Suprapubic skin (tissue), 4 donors: ENCODE data around the gene SPATS2L. TPM values are rescaled to one million over a fixed set of nuclear protein-coding genes. Genes with fewer than 3 reads are reported as not detected.

ENCODE experiments used
- DNase-seq, 2 donors: peaks; one replicate each; pipeline ENCODE4 v3.0.0-alpha.2; 2019; ENCODE audit warnings: low spot score in 2 of 2
- H3K27ac ChIP-seq: fragments of 200-600 bp; sonication (generic); one replicate; pipeline ENCODE4 v1.5.1; 2019
- H3K27me3 ChIP-seq: fragments of 200-600 bp; sonication (generic); one replicate; pipeline ENCODE4 v1.5.1; 2019
- H3K36me3 ChIP-seq: fragments of 200-600 bp; sonication (generic); one replicate; pipeline ENCODE4 v1.5.1; 2019
- H3K4me1 ChIP-seq: fragments of 200-600 bp; sonication (generic); one replicate; pipeline ENCODE4 v1.5.1; 2019
- H3K4me3 ChIP-seq: fragments of 200-600 bp; sonication (generic); one replicate; pipeline ENCODE4 v1.5.1; 2019; ENCODE audit warnings: mild to moderate bottlenecking
- H3K9me3 ChIP-seq: fragments of 200-600 bp; sonication (generic); one replicate; pipeline ENCODE4 v1.5.1; 2019
- CTCF ChIP-seq, 2 donors: fragments of 200-600 bp in 1 of 2; fragments of 450-650 bp in 1 of 2; sonication (generic) in 1 of 2; IDR thresholded peaks; one replicate each; pipeline ENCODE4 v1.5.1; 2016 to 2019; ENCODE audit warnings: antibody characterized with exemption in 2 of 2, mild to moderate bottlenecking in 1 of 2, moderate library complexity in 1 of 2
- EP300 ChIP-seq: sonication (generic); formaldehyde crosslinking; IDR thresholded peaks from one replicate; pipeline ENCODE4 v1.6.1; 2017; ENCODE audit warnings: antibody characterized with exemption
- POLR2A ChIP-seq, 2 donors: fragments of 450-650 bp; IDR thresholded peaks; one replicate each; pipeline ENCODE4 v1.6.1; 2017; ENCODE audit warnings: antibody characterized with exemption in 2 of 2, mild to moderate bottlenecking in 2 of 2, moderate library complexity in 2 of 2
- POLR2AphosphoS5 ChIP-seq, 3 donors: sonication (generic); formaldehyde crosslinking; IDR thresholded peaks; one replicate each; pipeline ENCODE4 v1.6.1; 2017; ENCODE audit warnings: antibody characterized with exemption in 3 of 3
- WGBS: methylation state at CpG from one replicate; pipeline ENCODE4 v1.1.5; 2018; 5-methylcytosine and 5-hydroxymethylcytosine counted together
- total RNA-seq, 4 donors: library from RNA; depleted of rRNA; stranded (reverse); fragments of >200 nt; gene quantifications; one replicate each; pipeline ENCODE4 v1.1.0, GENCODE V29; 2016

Gene SPATS2L
- total RNA-seq, 4 donors from 2014 or later: 39.9 to 104 (median 57.7) TPM

DNA sequence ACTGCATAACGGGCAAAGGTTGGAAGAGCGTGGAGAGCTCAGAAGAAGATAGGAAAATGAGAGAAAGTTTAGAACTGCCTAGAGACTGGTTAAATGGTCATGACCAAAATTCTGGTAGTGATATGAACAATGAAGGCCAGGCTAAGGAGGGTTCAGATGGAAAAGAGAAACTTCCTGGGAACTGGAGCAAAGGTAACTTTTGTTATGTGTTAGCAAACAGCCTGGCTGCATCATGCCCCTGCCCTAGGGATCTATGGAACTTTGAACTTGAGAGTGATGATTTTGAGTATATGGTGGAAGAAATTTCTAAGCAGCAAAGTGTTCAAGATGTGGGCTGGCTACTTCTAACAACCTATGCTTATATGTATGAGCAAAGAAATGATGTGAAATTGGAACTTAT lies 44.4 kb upstream of the SPATS2L start:
- Histone ChIP-seq H3K36me3 (no peaks in the 10 kb centered on the region), H3K4me1 (no peaks in the 10 kb centered on the region), H3K27ac (no peak overlapping the region), H3K4me3 (no peak overlapping the region), H3K9me3 (no peaks in the 10 kb centered on the region), H3K27me3 (no peaks in the 10 kb centered on the region)
- TF ChIP-seq POLR2A (IDR thresholded peaks at IDR 0.05): no peak
- no peak for TF ChIP-seq EP300
- no peak for TF ChIP-seq POLR2AphosphoS5 (IDR thresholded peaks at IDR 0.05)
- TF ChIP-seq CTCF (IDR thresholded peaks at IDR 0.05): no peak
- 100% methylated on average over 2 of the region's 2 CpGs for WGBS
- DNase-seq: no peak

DNA sequence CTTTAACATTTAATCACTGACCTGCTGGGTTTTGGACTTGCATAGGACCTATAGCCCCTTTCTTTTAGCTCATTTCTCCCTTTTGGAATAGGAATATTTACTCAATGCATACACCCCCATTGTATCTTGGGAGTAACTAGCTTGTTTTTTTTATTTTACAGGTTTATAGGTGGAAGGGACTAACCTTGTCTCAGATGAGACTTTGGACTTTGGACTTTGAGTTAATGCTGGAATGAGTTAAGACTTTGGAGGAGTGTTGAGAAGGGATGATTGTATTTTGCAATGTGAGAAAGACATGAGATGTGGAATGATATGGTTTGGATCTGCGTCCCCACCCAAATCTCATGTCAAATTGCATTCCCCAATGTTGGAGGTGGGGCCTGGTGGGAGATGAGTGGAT lies 43.2 kb upstream of the SPATS2L start:
- no peak overlapping the region for H3K4me3 ChIP-seq
- DNase-seq: no peak
- no peak for TF ChIP-seq EP300
- no peak for TF ChIP-seq CTCF (IDR thresholded peaks at IDR 0.05)
- no peak for TF ChIP-seq POLR2A (IDR thresholded peaks at IDR 0.05)
- WGBS: 93% methylated on average over 1 of the region's 1 CpG
- H3K36me3 ChIP-seq: no peaks in the 10 kb centered on the region
- no peak overlapping the region for H3K27ac ChIP-seq
- no peaks in the 10 kb centered on the region for H3K4me1 ChIP-seq
- no peaks in the 10 kb centered on the region for H3K9me3 ChIP-seq
- H3K27me3 ChIP-seq: no peaks in the 10 kb centered on the region

- H3K9me3 ChIP-seq: no peaks in the 10 kb centered on the region
- TF ChIP-seq EP300: no peak
- TF ChIP-seq POLR2A (IDR thresholded peaks at IDR 0.05): no peak
- no peak for TF ChIP-seq CTCF (IDR thresholded peaks at IDR 0.05)
- TF ChIP-seq POLR2AphosphoS5 (IDR thresholded peaks at IDR 0.05): no peak
- H3K4me1 ChIP-seq: no peaks in the 10 kb centered on the region
- no peaks in the 10 kb centered on the region for H3K36me3 ChIP-seq
- WGBS: 45% methylated on average over 2 of the region's 2 CpGs
- no peaks in the 10 kb centered on the region for H3K27me3 ChIP-seq
- DNase-seq: no peak
- H3K4me3 ChIP-seq: no peak overlapping the region
- H3K27ac ChIP-seq: no peak overlapping the region
Measured at GRCh38 chr2:200264631-200265030, 41.9 kb upstream of the SPATS2L start.

DNA sequence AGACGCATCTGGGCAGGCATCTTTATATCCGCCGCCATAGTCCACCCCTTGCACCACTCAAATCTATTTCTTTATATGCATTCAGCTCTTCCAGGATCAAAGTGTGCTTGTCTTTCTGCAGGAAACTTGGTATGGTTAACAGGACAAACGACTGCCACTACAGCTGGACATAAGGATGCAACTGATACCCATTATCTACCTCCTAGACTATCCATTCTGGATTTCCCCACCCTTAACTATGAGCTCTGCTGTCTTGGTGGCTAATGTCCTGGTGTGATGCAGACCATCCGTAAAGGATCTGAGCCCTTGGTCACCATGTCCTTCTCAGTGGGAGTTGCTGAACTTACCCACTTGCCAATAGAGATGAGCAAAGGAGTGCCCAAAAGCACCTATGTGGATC lies 40.1 kb upstream of the SPATS2L start:
- H3K4me3 ChIP-seq: no peak overlapping the region
- no peak overlapping the region for H3K27ac ChIP-seq
- 97% methylated on average over 5 of the region's 5 CpGs for WGBS

GRCh38 chr2:200267350-200267749 lies 39.1 kb upstream of the SPATS2L start:
- TF ChIP-seq POLR2A (IDR thresholded peaks at IDR 0.05): no peak
- TF ChIP-seq EP300: no peak
- no peak for TF ChIP-seq CTCF (IDR thresholded peaks at IDR 0.05)
- no peak for TF ChIP-seq POLR2AphosphoS5 (IDR thresholded peaks at IDR 0.05)
- DNase-seq: no peak
- H3K27ac ChIP-seq: no peak overlapping the region
- WGBS: 90% methylated on average over 2 of the region's 2 CpGs
- no peaks in the 10 kb centered on the region for H3K4me1 ChIP-seq
- no peaks in the 10 kb centered on the region for H3K27me3 ChIP-seq
- H3K9me3 ChIP-seq: no peaks in the 10 kb centered on the region
- H3K4me3 ChIP-seq: no peak overlapping the region
- H3K36me3 ChIP-seq: no peaks in the 10 kb centered on the region

More for the DNA sequence above, 40.1 kb upstream of the SPATS2L start:
- H3K36me3 ChIP-seq: no peaks in the 10 kb centered on the region
- H3K9me3 ChIP-seq: no peaks in the 10 kb centered on the region
- DNase-seq: no peak
- H3K27me3 ChIP-seq: no peaks in the 10 kb centered on the region
- TF ChIP-seq CTCF (IDR thresholded peaks at IDR 0.05) (no peak), POLR2A (IDR thresholded peaks at IDR 0.05) (no peak), POLR2AphosphoS5 (IDR thresholded peaks at IDR 0.05) (no peak), EP300 (no peak)
- H3K4me1 ChIP-seq: no peaks in the 10 kb centered on the region
